ENCODE data around the gene SLC2A13. TPM values are rescaled to one million over a fixed set of nuclear protein-coding genes. Genes with fewer than 3 reads are reported as not detected.

SLC2A13 gene
- total and polyA plus RNA-seq, 8 donors: 0.93 to 87.5 (median 4.0) TPM

GRCh38 chr12:40149673-40150260 is 43.9 kb upstream of the SLC2A13 start:
- TF ChIP-seq EP300 (IDR thresholded peaks at IDR 0.05) (no peak), CTCF (IDR thresholded peaks at IDR 0.05) (no peak), POLR2AphosphoS5 (IDR thresholded peaks at IDR 0.05) (no peak), POLR2A (IDR thresholded peaks at IDR 0.05) (no peak)
- intact Hi-C loops (cut with DNase I; ENCODE audit: low total_unique reads): no loop called here

GRCh38 chr12:40146800-40147797 is 41.2 kb upstream of the SLC2A13 start:
- no peak overlapping the region for H3K4me3 ChIP-seq
- intact Hi-C loops (cut with DNase I; ENCODE audit: low total_unique reads): no loop called here
- TF ChIP-seq POLR2A (IDR thresholded peaks at IDR 0.05) (no peak), EP300 (IDR thresholded peaks at IDR 0.05) (no peak), POLR2AphosphoS5 (IDR thresholded peaks at IDR 0.05) (no peak), CTCF (IDR thresholded peaks at IDR 0.05) (no peak)
- H3K27ac ChIP-seq: no peak overlapping the region
- H3K9me3 ChIP-seq: no peaks in the 10 kb centered on the region
- WGBS, 5 donors: 66 to 82% (median 80%) methylated on average over 10 of the region's 10 CpGs
- DNase-seq: peak in 1 of 2 donors; percentile 27
- H3K36me3 ChIP-seq: no peaks in the 10 kb centered on the region
- no peaks in the 10 kb centered on the region for H3K27me3 ChIP-seq
- no peaks in the 10 kb centered on the region for H3K4me1 ChIP-seq

More at GRCh38 chr12:40149673-40150260, 43.9 kb upstream of the SLC2A13 start:
- Histone ChIP-seq H3K36me3 (no peaks in the 10 kb centered on the region), H3K27me3 (no peaks in the 10 kb centered on the region), H3K4me3 (no peak overlapping the region), H3K9me3 (no peaks in the 10 kb centered on the region), H3K27ac (no peak overlapping the region), H3K4me1 (peaks cover 0 to 9% (median 0%) of the 10 kb centered on the region in 4 donors)
- DNase-seq: no peak
- 69 to 88% (median 79%) methylated on average over 1 of the region's 1 CpG for WGBS, 5 donors

GRCh38 chr12:40145896-40146295 is 40.0 kb upstream of the SLC2A13 start:
- H3K4me3 ChIP-seq: no peak overlapping the region
- DNase-seq: peak in 1 of 2 donors; percentile 20
- TF ChIP-seq CTCF (IDR thresholded peaks at IDR 0.05) (no peak), EP300 (IDR thresholded peaks at IDR 0.05) (no peak), POLR2AphosphoS5 (IDR thresholded peaks at IDR 0.05) (no peak), POLR2A (IDR thresholded peaks at IDR 0.05) (no peak)
- no peak overlapping the region for H3K27ac ChIP-seq
- no peaks in the 10 kb centered on the region for H3K9me3 ChIP-seq
- intact Hi-C loops (cut with DNase I; ENCODE audit: low total_unique reads): no loop called here
- 50 to 74% (median 65%) methylated on average over 1 of the region's 1 CpG for WGBS, 5 donors
- no peaks in the 10 kb centered on the region for H3K36me3 ChIP-seq
- H3K27me3 ChIP-seq: no peaks in the 10 kb centered on the region
- H3K4me1 ChIP-seq: no peaks in the 10 kb centered on the region

- Histone ChIP-seq H3K9me3 (no peaks in the 10 kb centered on the region), H3K27me3 (no peaks in the 10 kb centered on the region), H3K27ac (no peak overlapping the region), H3K4me3 (no peak overlapping the region), H3K4me1 (no peaks in the 10 kb centered on the region), H3K36me3 (no peaks in the 10 kb centered on the region)
- TF ChIP-seq POLR2AphosphoS5 (IDR thresholded peaks at IDR 0.05): no peak
- TF ChIP-seq POLR2A (IDR thresholded peaks at IDR 0.05): no peak
- no peak for TF ChIP-seq CTCF (IDR thresholded peaks at IDR 0.05)
- no peak for TF ChIP-seq EP300 (IDR thresholded peaks at IDR 0.05)
- intact Hi-C loops (cut with DNase I; ENCODE audit: low total_unique reads): no loop called here
- DNase-seq: peak in 1 of 2 donors; percentile 10
- 34 to 62% (median 44%) methylated on average over 1 of the region's 1 CpG for WGBS, 5 donors
These were observed 38.1 kb upstream of the SLC2A13 start for GRCh38 chr12:40144023-40144422.
